OCI-LY1 (cell line): ENCODE measurements around the gene RNF157.

ENCODE experiments used
- CTCF ChIP-seq: fragments of 200-600 bp; sonication (generic), shearing (Covaris generic); IDR thresholded peaks from 2 replicates; pipeline ENCODE4 v1.5.1; 2017; ENCODE audit warnings: mild to moderate bottlenecking, antibody characterized with exemption, low read length, moderate library complexity, mixed read lengths
- EZH2 ChIP-seq: fragments of 200-600 bp; sonication (generic), shearing (Covaris generic); IDR thresholded peaks from 2 replicates; pipeline ENCODE4 v1.8.0; 2017; ENCODE audit warnings: borderline replicate concordance, mixed run types, mild to moderate bottlenecking, antibody characterized with exemption, low read length, moderate library complexity, mixed read lengths

GRCh38 chr17:76196675-76197074, 43.6 kb downstream of the RNF157 start:
- TF ChIP-seq CTCF: no peak
- TF ChIP-seq EZH2: no peak
